Measurements from ENCODE around the gene RING1. TPM values are rescaled to one million over a fixed set of nuclear protein-coding genes. Genes with fewer than 3 reads are reported as not detected.

The RING1 gene
- total and polyA plus RNA-seq, 10 of the 15 experiments (the other 5 are each of a cell fraction or from before 2014, with no cell fraction given) = 2.0 to 27.2 (median 15.8) TPM

DNA sequence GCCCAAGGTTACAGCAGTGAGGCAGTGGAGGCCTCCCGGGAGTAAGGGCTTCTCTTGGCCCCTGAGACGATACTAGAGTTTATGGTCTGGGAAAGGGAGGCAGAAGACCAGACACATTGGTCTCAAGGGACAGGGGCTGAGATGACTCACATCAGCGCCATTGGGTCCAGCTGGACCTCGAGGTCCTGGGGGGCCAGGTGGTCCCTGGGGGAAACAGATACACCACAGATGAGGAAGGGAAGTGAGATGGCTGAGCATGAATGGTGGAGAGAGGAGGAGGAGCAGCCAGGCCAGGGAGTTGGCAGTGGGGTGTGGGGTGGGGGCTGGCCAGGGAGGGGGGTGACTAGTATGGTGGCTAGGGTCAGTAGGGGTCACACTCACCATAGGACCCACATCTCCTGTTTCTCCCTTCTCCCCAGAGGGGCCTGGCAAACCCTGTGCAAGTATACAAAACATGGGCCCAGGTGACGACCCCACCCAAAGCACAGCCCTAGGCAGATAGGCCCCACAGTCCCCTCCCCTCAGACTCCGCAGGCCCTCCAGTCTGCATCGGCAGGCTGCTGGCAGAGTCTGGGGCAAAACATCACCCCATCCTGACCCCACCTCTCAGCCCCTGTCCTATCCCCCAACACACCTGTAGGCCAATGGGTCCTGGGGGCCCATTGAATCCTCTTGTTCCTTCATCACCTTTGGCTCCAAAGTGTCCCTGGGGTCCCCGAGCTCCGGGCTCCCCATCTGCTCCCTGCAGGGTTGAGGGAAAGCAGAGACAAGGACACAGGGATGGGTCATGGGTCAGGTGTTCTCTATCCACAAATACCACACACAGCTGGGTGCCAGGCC, 37.9 kb upstream of the RING1 start (continued):
- no peak for TF ChIP-seq NFYB (IDR thresholded peaks at IDR 0.05; ENCODE audit: insufficient read depth, low read depth, low read length)
- TF ChIP-seq NFXL1 (IDR thresholded peaks at IDR 0.05; ENCODE audit: borderline replicate concordance) = no peak
- no peak for TF ChIP-seq RELA (IDR thresholded peaks at IDR 0.05; ENCODE audit: borderline replicate concordance, partially characterized antibody)
- no peak for TF ChIP-seq TCF3 (IDR thresholded peaks at IDR 0.05; ENCODE audit: borderline replicate concordance, insufficient read depth, low read depth, low read length)
- no peak for TF ChIP-seq POU2F2 (IDR thresholded peaks at IDR 0.05; ENCODE audit: borderline replicate concordance, low read depth, low read length)
- peak; percentile 76; the same call in 1 of the 2 replicates for TF ChIP-seq TCF12 (IDR thresholded peaks at IDR 0.05; ENCODE audit: low read depth, low read length)
- TF ChIP-seq MTA2 (IDR thresholded peaks at IDR 0.05; ENCODE audit: low read depth) = no peak
- TF ChIP-seq ASH2L (IDR thresholded peaks at IDR 0.05; ENCODE audit: borderline replicate concordance, low read depth) = no peak
- no peak for TF ChIP-seq STAT3 (IDR thresholded peaks at IDR 0.05; ENCODE audit: low read depth, low read length)
- no peak for TF ChIP-seq RFX5 (IDR thresholded peaks at IDR 0.05; ENCODE audit: low read depth, low read length)
- TF ChIP-seq JUNB (IDR thresholded peaks at IDR 0.05) = no peak
- TF ChIP-seq, protein P1, sequence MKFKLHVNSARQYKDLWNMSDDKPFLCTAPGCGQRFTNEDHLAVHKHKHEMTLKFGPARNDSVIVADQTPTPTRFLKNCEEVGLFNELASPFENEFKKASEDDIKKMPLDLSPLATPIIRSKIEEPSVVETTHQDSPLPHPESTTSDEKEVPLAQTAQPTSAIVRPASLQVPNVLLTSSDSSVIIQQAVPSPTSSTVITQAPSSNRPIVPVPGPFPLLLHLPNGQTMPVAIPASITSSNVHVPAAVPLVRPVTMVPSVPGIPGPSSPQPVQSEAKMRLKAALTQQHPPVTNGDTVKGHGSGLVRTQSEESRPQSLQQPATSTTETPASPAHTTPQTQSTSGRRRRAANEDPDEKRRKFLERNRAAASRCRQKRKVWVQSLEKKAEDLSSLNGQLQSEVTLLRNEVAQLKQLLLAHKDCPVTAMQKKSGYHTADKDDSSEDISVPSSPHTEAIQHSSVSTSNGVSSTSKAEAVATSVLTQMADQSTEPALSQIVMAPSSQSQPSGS (IDR thresholded peaks at IDR 0.05; ENCODE audit: low read length) = no peak
- TF ChIP-seq, protein P2, sequence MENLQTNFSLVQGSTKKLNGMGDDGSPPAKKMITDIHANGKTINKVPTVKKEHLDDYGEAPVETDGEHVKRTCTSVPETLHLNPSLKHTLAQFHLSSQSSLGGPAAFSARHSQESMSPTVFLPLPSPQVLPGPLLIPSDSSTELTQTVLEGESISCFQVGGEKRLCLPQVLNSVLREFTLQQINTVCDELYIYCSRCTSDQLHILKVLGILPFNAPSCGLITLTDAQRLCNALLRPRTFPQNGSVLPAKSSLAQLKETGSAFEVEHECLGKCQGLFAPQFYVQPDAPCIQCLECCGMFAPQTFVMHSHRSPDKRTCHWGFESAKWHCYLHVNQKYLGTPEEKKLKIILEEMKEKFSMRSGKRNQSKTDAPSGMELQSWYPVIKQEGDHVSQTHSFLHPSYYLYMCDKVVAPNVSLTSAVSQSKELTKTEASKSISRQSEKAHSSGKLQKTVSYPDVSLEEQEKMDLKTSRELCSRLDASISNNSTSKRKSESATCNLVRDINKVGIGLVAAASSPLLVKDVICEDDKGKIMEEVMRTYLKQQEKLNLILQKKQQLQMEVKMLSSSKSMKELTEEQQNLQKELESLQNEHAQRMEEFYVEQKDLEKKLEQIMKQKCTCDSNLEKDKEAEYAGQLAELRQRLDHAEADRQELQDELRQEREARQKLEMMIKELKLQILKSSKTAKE (IDR thresholded peaks at IDR 0.05; ENCODE audit: low read depth, poor library complexity, severe bottlenecking) = no peak
- TF ChIP-seq MYC (IDR thresholded peaks at IDR 0.05; ENCODE audit: insufficient read depth, insufficient read length, insufficient replicate concordance, low read length, severe bottlenecking) = no peak
- TF ChIP-seq, protein P3, sequence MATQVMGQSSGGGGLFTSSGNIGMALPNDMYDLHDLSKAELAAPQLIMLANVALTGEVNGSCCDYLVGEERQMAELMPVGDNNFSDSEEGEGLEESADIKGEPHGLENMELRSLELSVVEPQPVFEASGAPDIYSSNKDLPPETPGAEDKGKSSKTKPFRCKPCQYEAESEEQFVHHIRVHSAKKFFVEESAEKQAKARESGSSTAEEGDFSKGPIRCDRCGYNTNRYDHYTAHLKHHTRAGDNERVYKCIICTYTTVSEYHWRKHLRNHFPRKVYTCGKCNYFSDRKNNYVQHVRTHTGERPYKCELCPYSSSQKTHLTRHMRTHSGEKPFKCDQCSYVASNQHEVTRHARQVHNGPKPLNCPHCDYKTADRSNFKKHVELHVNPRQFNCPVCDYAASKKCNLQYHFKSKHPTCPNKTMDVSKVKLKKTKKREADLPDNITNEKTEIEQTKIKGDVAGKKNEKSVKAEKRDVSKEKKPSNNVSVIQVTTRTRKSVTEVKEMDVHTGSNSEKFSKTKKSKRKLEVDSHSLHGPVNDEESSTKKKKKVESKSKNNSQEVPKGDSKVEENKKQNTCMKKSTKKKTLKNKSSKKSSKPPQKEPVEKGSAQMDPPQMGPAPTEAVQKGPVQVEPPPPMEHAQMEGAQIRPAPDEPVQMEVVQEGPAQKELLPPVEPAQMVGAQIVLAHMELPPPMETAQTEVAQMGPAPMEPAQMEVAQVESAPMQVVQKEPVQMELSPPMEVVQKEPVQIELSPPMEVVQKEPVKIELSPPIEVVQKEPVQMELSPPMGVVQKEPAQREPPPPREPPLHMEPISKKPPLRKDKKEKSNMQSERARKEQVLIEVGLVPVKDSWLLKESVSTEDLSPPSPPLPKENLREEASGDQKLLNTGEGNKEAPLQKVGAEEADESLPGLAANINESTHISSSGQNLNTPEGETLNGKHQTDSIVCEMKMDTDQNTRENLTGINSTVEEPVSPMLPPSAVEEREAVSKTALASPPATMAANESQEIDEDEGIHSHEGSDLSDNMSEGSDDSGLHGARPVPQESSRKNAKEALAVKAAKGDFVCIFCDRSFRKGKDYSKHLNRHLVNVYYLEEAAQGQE (IDR thresholded peaks at IDR 0.05; ENCODE audit: low read depth, low read length) = no peak
- TF ChIP-seq ZNF207 (IDR thresholded peaks at IDR 0.05; ENCODE audit: borderline replicate concordance) = no peak
- 0 out of 2 replicates have a peak, but pooled peaks have one; percentile 27 for TF ChIP-seq CHD2 (IDR thresholded peaks at IDR 0.05; ENCODE audit: borderline replicate concordance, low read depth, low read length)
- no peak for TF ChIP-seq POLR2A (IDR thresholded peaks at IDR 0.05; ENCODE audit: low read depth, low read length)
- TF ChIP-seq, protein P4, sequence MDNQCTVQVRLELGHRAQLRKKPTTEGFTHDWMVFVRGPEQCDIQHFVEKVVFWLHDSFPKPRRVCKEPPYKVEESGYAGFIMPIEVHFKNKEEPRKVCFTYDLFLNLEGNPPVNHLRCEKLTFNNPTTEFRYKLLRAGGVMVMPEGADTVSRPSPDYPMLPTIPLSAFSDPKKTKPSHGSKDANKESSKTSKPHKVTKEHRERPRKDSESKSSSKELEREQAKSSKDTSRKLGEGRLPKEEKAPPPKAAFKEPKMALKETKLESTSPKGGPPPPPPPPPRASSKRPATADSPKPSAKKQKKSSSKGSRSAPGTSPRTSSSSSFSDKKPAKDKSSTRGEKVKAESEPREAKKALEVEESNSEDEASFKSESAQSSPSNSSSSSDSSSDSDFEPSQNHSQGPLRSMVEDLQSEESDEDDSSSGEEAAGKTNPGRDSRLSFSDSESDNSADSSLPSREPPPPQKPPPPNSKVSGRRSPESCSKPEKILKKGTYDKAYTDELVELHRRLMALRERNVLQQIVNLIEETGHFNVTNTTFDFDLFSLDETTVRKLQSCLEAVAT (IDR thresholded peaks at IDR 0.05) = no peak
- TF ChIP-seq SP1 (IDR thresholded peaks at IDR 0.05; ENCODE audit: low read depth, low read length) = no peak
- no peak for TF ChIP-seq KAT2A (conservative IDR thresholded peaks at IDR 0.05; ENCODE audit: control insufficient read depth, low read depth, low read length)
